ENCODE measurements around the gene IFRD2. TPM values are rescaled to one million over a fixed set of nuclear protein-coding genes. Genes with fewer than 3 reads are reported as not detected.

The IFRD2 gene
- total and polyA plus RNA-seq, 2 of the 13 experiments (the other 11 are each of a cell fraction or from before 2014, with no cell fraction given), result 32.8 to 96.1 TPM

DNA sequence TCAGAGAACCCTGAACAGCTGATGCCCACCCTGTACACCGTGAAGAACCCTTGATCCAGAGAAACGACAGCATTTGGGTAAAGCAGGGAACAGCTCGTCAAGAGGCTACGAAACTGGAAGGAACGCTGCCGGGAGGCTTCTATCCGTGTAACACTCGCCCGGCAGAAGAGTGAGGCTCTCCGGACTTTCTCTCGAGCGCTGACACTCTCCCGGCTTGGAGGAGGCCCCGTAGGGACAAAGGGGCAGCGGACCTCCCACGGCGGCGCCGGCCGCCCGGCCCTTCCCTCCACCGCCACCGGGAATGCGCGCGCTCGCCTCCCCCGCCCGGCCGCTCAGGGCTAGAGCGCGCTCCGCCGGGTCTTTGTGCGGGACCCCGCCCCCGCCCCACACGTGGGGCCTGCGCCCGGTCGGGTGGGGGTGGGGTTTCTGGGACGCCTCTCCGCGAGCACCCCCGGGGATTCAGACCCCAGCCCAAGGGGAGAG is 28.7 kb upstream of the IFRD2 start (continued):
- TF ChIP-seq, protein P1, sequence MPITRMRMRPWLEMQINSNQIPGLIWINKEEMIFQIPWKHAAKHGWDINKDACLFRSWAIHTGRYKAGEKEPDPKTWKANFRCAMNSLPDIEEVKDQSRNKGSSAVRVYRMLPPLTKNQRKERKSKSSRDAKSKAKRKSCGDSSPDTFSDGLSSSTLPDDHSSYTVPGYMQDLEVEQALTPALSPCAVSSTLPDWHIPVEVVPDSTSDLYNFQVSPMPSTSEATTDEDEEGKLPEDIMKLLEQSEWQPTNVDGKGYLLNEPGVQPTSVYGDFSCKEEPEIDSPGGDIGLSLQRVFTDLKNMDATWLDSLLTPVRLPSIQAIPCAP (CRISPR knock-in tag; IDR thresholded peaks at IDR 0.05; ENCODE audit: low read depth), result no peak
- TF ChIP-seq SALL2 (CRISPR knock-in tag; IDR thresholded peaks at IDR 0.05) (peak; percentile 42; the same call in 1 of the 2 replicates), ZNF431 (CRISPR knock-in tag; IDR thresholded peaks at IDR 0.05; ENCODE audit: borderline replicate concordance, low read depth) (no peak), ARHGAP35 (CRISPR knock-in tag; IDR thresholded peaks at IDR 0.05; ENCODE audit: borderline replicate concordance) (0 out of 2 replicates have a peak, but pooled peaks have one; percentile 47), HNRNPK (IDR thresholded peaks at IDR 0.05; ENCODE audit: low read depth, low read length, poor library complexity, severe bottlenecking) (peak; percentile 6), ZBTB2 (CRISPR knock-in tag; IDR thresholded peaks at IDR 0.05; ENCODE audit: low read depth) (peak; percentile 52; the same call in 1 of the 2 replicates), HNRNPLL (IDR thresholded peaks at IDR 0.05; ENCODE audit: low read depth, low read length, poor library complexity, severe bottlenecking) (peak; percentile 4), KLF6 (CRISPR knock-in tag; IDR thresholded peaks at IDR 0.05) (peak; percentile 39; the same call in 1 of the 2 replicates), GTF3A (CRISPR knock-in tag; conservative IDR thresholded peaks at IDR 0.05) (no peak), ZNF510 (CRISPR knock-in tag; IDR thresholded peaks at IDR 0.05; ENCODE audit: low read depth) (no peak), THAP11 (CRISPR knock-in tag; IDR thresholded peaks at IDR 0.05) (no peak; the same call in 1 of the 2 replicates), SP140L (CRISPR knock-in tag; IDR thresholded peaks at IDR 0.05; ENCODE audit: borderline replicate concordance) (no peak), SUZ12 (IDR thresholded peaks at IDR 0.05; ENCODE audit: low read depth, low read length) (no peak), ZNF446 (CRISPR knock-in tag; IDR thresholded peaks at IDR 0.05) (no peak), ZNF383 (CRISPR knock-in tag; IDR thresholded peaks at IDR 0.05; ENCODE audit: borderline replicate concordance) (no peak), RAD21 (CRISPR knock-in tag; IDR thresholded peaks at IDR 0.05) (peak; percentile 44; the same call in 1 of the 2 replicates)
- TF ChIP-seq, protein P2, sequence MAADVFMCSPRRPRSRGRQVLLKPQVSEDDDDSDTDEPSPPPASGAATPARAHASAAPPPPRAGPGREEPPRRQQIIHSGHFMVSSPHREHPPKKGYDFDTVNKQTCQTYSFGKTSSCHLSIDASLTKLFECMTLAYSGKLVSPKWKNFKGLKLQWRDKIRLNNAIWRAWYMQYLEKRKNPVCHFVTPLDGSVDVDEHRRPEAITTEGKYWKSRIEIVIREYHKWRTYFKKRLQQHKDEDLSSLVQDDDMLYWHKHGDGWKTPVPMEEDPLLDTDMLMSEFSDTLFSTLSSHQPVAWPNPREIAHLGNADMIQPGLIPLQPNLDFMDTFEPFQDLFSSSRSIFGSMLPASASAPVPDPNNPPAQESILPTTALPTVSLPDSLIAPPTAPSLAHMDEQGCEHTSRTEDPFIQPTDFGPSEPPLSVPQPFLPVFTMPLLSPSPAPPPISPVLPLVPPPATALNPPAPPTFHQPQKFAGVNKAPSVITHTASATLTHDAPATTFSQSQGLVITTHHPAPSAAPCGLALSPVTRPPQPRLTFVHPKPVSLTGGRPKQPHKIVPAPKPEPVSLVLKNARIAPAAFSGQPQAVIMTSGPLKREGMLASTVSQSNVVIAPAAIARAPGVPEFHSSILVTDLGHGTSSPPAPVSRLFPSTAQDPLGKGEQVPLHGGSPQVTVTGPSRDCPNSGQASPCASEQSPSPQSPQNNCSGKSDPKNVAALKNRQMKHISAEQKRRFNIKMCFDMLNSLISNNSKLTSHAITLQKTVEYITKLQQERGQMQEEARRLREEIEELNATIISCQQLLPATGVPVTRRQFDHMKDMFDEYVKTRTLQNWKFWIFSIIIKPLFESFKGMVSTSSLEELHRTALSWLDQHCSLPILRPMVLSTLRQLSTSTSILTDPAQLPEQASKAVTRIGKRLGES (CRISPR knock-in tag; IDR thresholded peaks at IDR 0.05; ENCODE audit: borderline replicate concordance), result 0 out of 2 replicates have a peak, but pooled peaks have one; percentile 4
- TF ChIP-seq, protein P3, sequence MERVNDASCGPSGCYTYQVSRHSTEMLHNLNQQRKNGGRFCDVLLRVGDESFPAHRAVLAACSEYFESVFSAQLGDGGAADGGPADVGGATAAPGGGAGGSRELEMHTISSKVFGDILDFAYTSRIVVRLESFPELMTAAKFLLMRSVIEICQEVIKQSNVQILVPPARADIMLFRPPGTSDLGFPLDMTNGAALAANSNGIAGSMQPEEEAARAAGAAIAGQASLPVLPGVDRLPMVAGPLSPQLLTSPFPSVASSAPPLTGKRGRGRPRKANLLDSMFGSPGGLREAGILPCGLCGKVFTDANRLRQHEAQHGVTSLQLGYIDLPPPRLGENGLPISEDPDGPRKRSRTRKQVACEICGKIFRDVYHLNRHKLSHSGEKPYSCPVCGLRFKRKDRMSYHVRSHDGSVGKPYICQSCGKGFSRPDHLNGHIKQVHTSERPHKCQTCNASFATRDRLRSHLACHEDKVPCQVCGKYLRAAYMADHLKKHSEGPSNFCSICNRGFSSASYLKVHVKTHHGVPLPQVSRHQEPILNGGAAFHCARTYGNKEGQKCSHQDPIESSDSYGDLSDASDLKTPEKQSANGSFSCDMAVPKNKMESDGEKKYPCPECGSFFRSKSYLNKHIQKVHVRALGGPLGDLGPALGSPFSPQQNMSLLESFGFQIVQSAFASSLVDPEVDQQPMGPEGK (CRISPR knock-in tag; IDR thresholded peaks at IDR 0.05), result peak; percentile 82
- TF ChIP-seq, protein P4, sequence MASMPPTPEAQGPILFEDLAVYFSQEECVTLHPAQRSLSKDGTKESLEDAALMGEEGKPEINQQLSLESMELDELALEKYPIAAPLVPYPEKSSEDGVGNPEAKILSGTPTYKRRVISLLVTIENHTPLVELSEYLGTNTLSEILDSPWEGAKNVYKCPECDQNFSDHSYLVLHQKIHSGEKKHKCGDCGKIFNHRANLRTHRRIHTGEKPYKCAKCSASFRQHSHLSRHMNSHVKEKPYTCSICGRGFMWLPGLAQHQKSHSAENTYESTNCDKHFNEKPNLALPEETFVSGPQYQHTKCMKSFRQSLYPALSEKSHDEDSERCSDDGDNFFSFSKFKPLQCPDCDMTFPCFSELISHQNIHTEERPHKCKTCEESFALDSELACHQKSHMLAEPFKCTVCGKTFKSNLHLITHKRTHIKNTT (CRISPR knock-in tag; IDR thresholded peaks at IDR 0.05), result no peak
- TF ChIP-seq, protein P5, sequence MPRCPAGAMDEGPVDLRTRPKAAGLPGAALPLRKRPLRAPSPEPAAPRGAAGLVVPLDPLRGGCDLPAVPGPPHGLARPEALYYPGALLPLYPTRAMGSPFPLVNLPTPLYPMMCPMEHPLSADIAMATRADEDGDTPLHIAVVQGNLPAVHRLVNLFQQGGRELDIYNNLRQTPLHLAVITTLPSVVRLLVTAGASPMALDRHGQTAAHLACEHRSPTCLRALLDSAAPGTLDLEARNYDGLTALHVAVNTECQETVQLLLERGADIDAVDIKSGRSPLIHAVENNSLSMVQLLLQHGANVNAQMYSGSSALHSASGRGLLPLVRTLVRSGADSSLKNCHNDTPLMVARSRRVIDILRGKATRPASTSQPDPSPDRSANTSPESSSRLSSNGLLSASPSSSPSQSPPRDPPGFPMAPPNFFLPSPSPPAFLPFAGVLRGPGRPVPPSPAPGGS (CRISPR knock-in tag; IDR thresholded peaks at IDR 0.05), result no peak

All from HepG2 (cell line).